HTR-8/SVneo (cell line): ENCODE measurements around the gene B3GALT6.

Experiments used
- DNase-seq: peaks from one replicate; pipeline ENCODE4 v3.0.0; 2011; ENCODE audit warnings: low spot score, mixed read lengths; ENCODE audit not compliant: insufficient read length
- FAIRE-seq: peaks from 2 replicates; lab custom pipeline; 2011; peaks lifted over from hg19 to GRCh38; lab: Jason Lieb, UNC

Gene B3GALT6

GRCh38 chr1:1259540-1259939, 27.5 kb downstream of the B3GALT6 start:
- DNase-seq (no peak), FAIRE-seq (no peak)

DNA sequence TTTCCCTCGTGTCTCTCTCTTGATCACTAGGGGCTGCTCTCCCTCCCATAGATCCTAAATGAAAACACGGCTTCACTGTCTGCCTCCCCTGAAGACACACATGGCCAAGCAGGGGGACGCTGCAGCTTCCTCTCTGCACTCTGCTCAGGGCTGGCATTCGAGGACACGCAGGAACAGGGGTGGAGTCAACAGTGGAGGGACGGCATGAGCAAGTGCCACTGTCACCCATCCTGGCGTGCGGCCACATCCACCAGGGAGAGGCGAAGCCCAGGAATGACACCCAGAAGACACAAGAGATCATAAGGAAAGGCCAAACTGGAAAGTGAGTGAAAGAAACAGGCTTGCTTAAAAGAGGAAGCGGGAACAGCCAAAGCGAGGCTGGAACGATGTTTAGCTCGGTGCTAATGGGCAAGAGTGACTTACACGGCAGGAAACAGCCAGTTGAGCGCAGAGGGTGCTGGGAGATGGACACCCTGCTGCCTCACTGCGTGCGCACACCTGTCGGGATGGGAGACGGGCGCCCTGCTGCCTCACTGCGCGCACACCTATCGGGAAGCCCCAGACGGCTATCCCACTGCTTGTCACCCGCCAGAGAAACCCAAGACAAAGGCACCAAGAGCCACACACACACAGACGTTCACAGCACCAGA, 28.0 kb downstream of the B3GALT6 start:
- FAIRE-seq (no peak), DNase-seq (no peak)

GRCh38 chr1:1260843-1261560, 29.0 kb downstream of the B3GALT6 start:
- FAIRE-seq (no peak), DNase-seq (no peak)

DNA sequence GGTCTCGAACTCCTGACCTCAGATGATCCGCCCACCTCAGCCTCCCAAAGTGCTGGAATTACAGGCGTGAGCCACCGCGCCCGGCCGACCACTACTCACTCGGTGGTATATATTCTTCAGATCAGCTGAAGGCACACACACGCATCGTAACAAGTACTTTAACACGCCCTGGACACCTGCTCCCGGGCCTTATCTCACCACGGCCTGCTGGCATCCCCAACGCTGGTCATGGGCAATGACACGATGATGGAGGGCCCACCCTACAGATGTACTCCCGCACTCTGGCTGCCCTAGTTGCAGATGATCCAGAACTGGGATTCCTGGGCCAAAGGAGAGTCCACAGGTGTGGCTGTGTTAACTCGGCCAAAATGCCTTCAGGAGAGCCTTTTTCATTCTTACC, 30.0 kb downstream of the B3GALT6 start:
- no peak for FAIRE-seq
- no peak for DNase-seq

- no peak for DNase-seq
- no peak for FAIRE-seq
Observed at GRCh38 chr1:1262758-1263157, 30.7 kb downstream of the B3GALT6 start.

DNA sequence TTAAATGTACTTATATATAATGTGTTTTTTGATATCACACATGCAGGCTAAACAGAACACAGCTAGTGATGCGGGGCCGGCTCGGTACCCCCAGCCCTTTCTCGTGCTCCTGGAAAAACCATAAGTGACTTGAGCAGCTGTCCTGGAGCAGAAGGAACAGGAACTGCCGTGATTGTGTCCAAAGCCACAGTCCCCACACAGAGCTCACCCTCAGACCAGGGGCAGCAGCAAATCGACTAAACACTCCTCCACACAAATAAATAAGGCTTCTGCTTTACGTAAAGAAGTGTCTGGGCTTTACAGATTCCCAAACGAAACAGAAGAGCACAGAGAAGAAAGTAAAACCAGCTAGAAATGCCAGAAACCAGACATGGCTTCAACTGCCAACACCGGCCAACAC, 32.0 kb downstream of the B3GALT6 start:
- DNase-seq (no peak), FAIRE-seq (no peak)

GRCh38 chr1:1264868-1265272, 32.8 kb downstream of the B3GALT6 start:
- DNase-seq (peak; percentile 89), FAIRE-seq (peak; percentile 98)

DNA sequence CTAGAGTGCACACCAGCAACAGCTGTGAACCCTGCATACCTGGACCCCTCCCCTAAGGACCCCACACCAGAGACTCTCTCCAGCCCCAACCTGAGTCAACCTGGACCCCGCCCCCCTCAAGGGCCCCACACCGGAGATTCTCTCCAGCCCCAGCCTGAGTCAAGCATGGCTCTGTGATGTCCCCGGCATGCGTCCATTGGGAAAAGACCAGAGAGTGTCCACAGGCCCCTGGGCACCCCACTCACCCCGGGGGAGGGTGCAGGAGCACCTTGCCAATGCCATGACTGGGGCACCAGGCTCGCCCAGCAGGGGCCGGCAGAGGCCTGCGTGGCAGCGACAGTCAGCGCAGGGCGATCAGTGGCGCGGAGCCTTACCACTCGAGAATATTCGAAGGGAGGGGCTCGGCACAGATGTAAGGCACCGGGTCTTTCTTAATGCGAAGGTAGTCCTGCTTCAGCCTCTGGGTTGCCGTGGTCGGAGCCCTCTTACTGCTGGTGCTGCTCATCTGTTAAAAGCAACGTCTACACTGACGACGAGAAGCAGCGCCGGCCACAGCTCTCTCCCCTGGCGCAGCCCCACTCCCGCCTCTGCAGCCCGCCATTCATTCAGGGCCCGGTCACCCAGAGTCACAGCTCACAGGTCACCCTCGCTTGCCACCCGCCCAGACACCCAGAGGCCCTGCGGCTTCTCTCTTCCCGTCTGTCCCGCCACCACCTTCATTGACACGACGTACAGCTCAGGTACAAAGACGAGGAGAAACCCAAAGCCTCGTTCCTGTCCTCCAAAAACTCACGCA, 35.6 kb downstream of the B3GALT6 start:
- FAIRE-seq (no peak), DNase-seq (no peak)

- no peak for FAIRE-seq
- DNase-seq = no peak
Observed at GRCh38 chr1:1268284-1268682, 36.2 kb downstream of the B3GALT6 start.

DNA sequence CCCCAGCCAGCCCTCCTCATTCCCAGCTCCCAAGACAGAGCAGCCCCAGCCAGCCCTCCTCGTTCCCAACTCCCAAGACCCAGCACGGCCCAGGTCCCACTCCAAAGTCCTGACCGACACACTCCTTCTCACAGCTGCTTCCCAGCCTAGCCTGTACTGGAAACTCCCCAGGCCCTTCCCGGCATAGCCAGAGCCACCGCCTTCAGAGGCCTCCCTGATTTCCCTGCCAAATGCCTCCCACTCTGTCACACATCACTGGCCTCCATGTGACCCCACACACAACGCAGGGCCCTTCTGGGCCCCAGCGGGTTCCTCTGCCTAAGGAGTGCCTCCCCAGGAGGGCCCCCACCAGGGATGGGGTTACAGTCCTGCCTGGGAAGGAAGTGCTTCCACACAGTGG, 38.8 kb downstream of the B3GALT6 start:
- DNase-seq = no peak
- no peak for FAIRE-seq

- FAIRE-seq = peak; percentile 52
- DNase-seq = no peak
Observed at GRCh38 chr1:1272341-1273208, 40.5 kb downstream of the B3GALT6 start.

DNA sequence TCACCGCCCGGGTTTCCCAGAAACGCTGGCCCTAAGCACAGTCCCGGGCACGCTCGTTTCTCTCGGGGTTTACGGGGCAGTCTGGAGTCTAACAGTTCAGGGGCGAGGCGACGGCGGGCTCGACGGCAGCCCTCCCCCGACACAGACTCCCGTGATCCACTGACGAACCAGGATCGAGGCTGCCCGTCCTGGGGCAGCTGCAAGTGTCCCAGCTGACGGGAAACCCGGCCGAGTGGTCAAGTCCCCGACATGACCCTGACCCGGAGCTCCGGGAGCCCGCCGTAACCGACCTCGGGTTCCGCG, 41.1 kb downstream of the B3GALT6 start:
- FAIRE-seq (no peak), DNase-seq (no peak)

- DNase-seq (peak; percentile 92), FAIRE-seq (peak; percentile 84)
Observed at GRCh38 chr1:1273512-1274298, 41.7 kb downstream of the B3GALT6 start, which contains the start of gene UBE2J2. Gene UBE2J2 (minus strand): TSS chr1:1273854. CDS start chr1:1267992, 5,862 bp downstream.

DNA sequence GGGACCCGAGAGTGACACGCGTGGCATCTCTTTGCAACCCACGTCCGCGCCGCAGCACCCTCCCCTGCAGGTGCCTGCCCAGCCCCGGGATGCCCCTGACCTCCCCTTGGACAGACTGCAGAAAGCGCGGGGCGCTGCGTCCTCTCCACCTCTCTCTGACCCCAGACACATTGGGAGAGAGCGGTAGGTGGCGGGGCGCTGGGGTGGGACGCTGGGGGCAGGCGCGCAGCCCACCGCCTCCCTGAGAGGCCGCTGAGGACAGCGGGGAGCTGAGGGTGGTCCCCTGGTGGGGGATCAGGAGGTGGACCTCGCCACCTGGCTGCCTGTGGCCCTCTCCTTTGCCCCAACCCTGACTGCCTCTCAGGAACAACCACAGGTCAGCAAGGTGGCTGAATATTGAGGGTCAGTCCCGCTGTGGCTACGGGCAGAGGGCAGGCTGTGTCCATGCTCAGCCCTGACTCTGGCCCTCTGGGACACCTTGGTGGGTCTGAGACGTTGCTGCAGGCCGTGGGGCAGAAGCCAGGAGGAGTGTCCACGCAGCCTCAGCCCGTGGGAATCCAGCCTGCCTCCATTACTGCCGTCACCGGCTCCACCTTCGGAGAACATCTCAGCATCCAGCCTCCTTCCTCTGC, 42.4 kb downstream of the B3GALT6 start:
- peak; percentile 55 for FAIRE-seq
- no peak for DNase-seq

- FAIRE-seq (no peak), DNase-seq (no peak)
Observed at GRCh38 chr1:1274931-1275431, 42.9 kb downstream of the B3GALT6 start.

GRCh38 chr1:1275836-1276235, 43.8 kb downstream of the B3GALT6 start:
- no peak for FAIRE-seq
- no peak for DNase-seq

- FAIRE-seq = no peak
- DNase-seq = no peak
Observed at GRCh38 chr1:1278620-1279019, 46.6 kb downstream of the B3GALT6 start.

GRCh38 chr1:1279028-1279427, 47.0 kb downstream of the B3GALT6 start:
- FAIRE-seq = no peak
- DNase-seq = no peak
